Astrocyte (in vitro differentiated cells and primary cell): ENCODE measurements around the gene C1QTNF3. TPM values are rescaled to one million over a fixed set of nuclear protein-coding genes. Genes with fewer than 3 reads are reported as not detected.

Experiments
- DNase-seq: peaks from one replicate; pipeline ENCODE4 v3.0.0-alpha.2; 2010; ENCODE audit warnings: low read depth
- FAIRE-seq: peaks from 2 replicates; lab custom pipeline; 2011; peaks lifted over from hg19 to GRCh38; lab: Jason Lieb, UNC
- H2AFZ ChIP-seq: 2 replicates; pipeline ENCODE4 v1.6.0; 2012; ENCODE audit warnings: low read depth, low read length, inconsistent platforms
- H3K27ac ChIP-seq: 2 replicates; pipeline ENCODE4 v1.5.1; 2011; ENCODE audit warnings: low read depth, low read length, inconsistent platforms
- H3K27me3 ChIP-seq: 2 replicates; pipeline ENCODE4 v1.6.0; 2011; ENCODE audit warnings: low read length, inconsistent platforms; ENCODE audit not compliant: insufficient read depth
- H3K36me3 ChIP-seq: 2 replicates; pipeline ENCODE4 v1.5.1; 2011; ENCODE audit warnings: low read length, inconsistent platforms; ENCODE audit not compliant: insufficient read depth
- H3K4me1 ChIP-seq: 2 replicates; pipeline ENCODE4 v1.5.1; 2011; ENCODE audit warnings: low read length, inconsistent platforms; ENCODE audit not compliant: insufficient read depth
- H3K4me2 ChIP-seq: 2 replicates; pipeline ENCODE4 v1.6.0; 2012; ENCODE audit warnings: low read length, inconsistent platforms
- H3K4me3 ChIP-seq: 2 replicates; pipeline ENCODE4 v1.5.1; 2011; ENCODE audit warnings: low read depth, mild to moderate bottlenecking, low read length, inconsistent platforms; ENCODE audit not compliant: insufficient read depth
- H3K79me2 ChIP-seq: 2 replicates; pipeline ENCODE4 v1.6.0; 2012; ENCODE audit warnings: mild to moderate bottlenecking, low read length, inconsistent platforms; ENCODE audit not compliant: insufficient read depth
- H3K9ac ChIP-seq: 2 replicates; pipeline ENCODE4 v1.6.0; 2012; ENCODE audit warnings: mild to moderate bottlenecking, low read length, inconsistent platforms
- H3K9me3 ChIP-seq: 2 replicates; pipeline ENCODE4 v1.5.1; 2012; ENCODE audit warnings: low read depth, mild to moderate bottlenecking, low read length, inconsistent platforms; ENCODE audit not compliant: insufficient read depth
- H4K20me1 ChIP-seq: 2 replicates; pipeline ENCODE4 v1.6.0; 2012; ENCODE audit warnings: low read length, inconsistent platforms; ENCODE audit not compliant: insufficient read depth
- H3K27ac Mint-ChIP-seq: one replicate; pipeline ENCODE4 v1.8.0; 2021; ENCODE audit warnings: mild to moderate bottlenecking, mixed read lengths; ENCODE audit not compliant: unreplicated experiment
- H3K27me3 Mint-ChIP-seq: one replicate; pipeline ENCODE4 v1.8.0; 2021; ENCODE audit warnings: low read depth, mixed read lengths; ENCODE audit not compliant: unreplicated experiment
- H3K36me3 Mint-ChIP-seq: one replicate; pipeline ENCODE4 v1.8.0; 2021; ENCODE audit warnings: low read depth, mixed read lengths; ENCODE audit not compliant: unreplicated experiment
- H3K4me1 Mint-ChIP-seq: one replicate; pipeline ENCODE4 v1.8.0; 2021; ENCODE audit warnings: low read depth, mixed read lengths; ENCODE audit not compliant: unreplicated experiment
- H3K4me3 Mint-ChIP-seq: one replicate; pipeline ENCODE4 v1.8.0; 2021; ENCODE audit warnings: mild to moderate bottlenecking, moderate library complexity, mixed read lengths; ENCODE audit not compliant: unreplicated experiment
- H3K9me3 Mint-ChIP-seq: one replicate; pipeline ENCODE4 v1.8.0; 2021; ENCODE audit warnings: mild to moderate bottlenecking, mixed read lengths; ENCODE audit not compliant: unreplicated experiment
- CTCF ChIP-seq: IDR thresholded peaks from 2 replicates; pipeline ENCODE4 v1.5.1; 2011; ENCODE audit warnings: low read depth, mild to moderate bottlenecking, inconsistent platforms, low read length, moderate library complexity; ENCODE audit not compliant: insufficient read depth
- EZH2 ChIP-seq: IDR thresholded peaks from 2 replicates; pipeline ENCODE4 v1.6.1; 2012; ENCODE audit warnings: mild to moderate bottlenecking, low read length, inconsistent platforms; ENCODE audit not compliant: insufficient read depth
- total RNA-seq: library from RNA; stranded (reverse); gene quantifications from 2 replicates; pipeline ENCODE4 v1.2.1, GENCODE V29; 2021

The C1QTNF3 gene
- total RNA-seq, 1 donor from 2014 or later, result 0.95 TPM

DNA sequence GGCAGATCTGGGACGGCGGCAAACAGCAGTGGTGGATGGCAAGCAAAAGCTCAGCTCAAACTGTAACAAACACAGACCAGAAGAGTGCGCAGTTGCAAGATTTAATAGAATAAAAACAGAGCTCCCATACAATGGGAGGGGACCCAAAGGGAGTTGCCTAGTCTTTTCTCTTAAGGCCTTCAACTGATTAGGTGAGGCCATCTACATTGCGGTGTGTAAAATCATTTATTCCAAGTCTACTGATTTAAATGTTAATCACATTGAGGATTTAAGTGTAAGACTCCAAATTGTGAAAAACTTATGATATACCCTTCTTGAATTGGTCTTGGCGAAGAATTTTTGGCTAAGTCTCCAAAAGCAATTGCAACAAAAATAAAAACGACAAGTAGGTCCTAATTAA lies 21.6 kb upstream of the C1QTNF3 start:
- no peaks in the 10 kb centered on the region for H3K4me1 ChIP-seq
- no peaks in the 10 kb centered on the region for H3K27me3 Mint-ChIP-seq
- no peak overlapping the region for H3K9ac ChIP-seq
- no peak overlapping the region for H3K27ac ChIP-seq
- H3K27me3 ChIP-seq, result no peaks in the 10 kb centered on the region
- H3K9me3 ChIP-seq, result no peaks in the 10 kb centered on the region
- DNase-seq (no peak), FAIRE-seq (no peak)
- TF ChIP-seq EZH2 (no peak), CTCF (no peak)
- no peak overlapping the region for H3K27ac Mint-ChIP-seq
- no peaks in the 10 kb centered on the region for H3K4me1 Mint-ChIP-seq
- no peak overlapping the region for H3K4me2 ChIP-seq
- no peak overlapping the region for H3K4me3 ChIP-seq
- H2AFZ ChIP-seq, result no peak overlapping the region
- no peak overlapping the region for H3K4me3 Mint-ChIP-seq
- peaks cover 7% of the 10 kb centered on the region for H3K9me3 Mint-ChIP-seq
- H3K36me3 Mint-ChIP-seq, result peaks cover 7% of the 10 kb centered on the region
- no peaks in the 10 kb centered on the region for H3K79me2 ChIP-seq
- no peaks in the 10 kb centered on the region for H4K20me1 ChIP-seq
- H3K36me3 ChIP-seq, result no peaks in the 10 kb centered on the region

DNA sequence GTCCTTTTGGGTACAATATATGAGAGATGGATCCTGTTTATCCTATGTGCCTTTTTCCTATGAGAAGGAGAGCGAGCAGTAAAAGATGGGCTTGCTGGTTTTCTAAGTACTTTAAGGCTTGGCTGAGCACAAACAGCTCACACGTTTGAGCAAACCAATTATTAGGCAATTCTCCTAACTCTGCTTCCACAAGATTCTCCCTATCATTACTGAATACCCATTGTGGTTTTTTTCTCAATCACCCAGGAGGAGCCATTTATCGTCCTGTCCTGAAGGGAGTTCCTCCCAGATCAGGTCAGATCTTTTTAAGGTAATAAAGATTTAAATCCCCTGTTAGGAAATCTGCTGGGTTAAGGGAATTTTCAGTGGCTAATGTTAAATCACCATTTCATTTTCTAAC lies 19.4 kb upstream of the C1QTNF3 start:
- H3K9me3 Mint-ChIP-seq, result peaks cover 7% of the 10 kb centered on the region
- no peaks in the 10 kb centered on the region for H3K27me3 Mint-ChIP-seq
- Histone ChIP-seq H3K36me3 (no peaks in the 10 kb centered on the region), H3K4me1 (no peaks in the 10 kb centered on the region), H2AFZ (no peak overlapping the region), H4K20me1 (no peaks in the 10 kb centered on the region), H3K4me2 (no peak overlapping the region), H3K27me3 (no peaks in the 10 kb centered on the region), H3K4me3 (no peak overlapping the region), H3K9ac (no peak overlapping the region), H3K79me2 (no peaks in the 10 kb centered on the region), H3K27ac (no peak overlapping the region), H3K9me3 (no peaks in the 10 kb centered on the region)
- no peak for TF ChIP-seq EZH2
- TF ChIP-seq CTCF, result no peak
- H3K27ac Mint-ChIP-seq, result no peak overlapping the region
- no peaks in the 10 kb centered on the region for H3K4me1 Mint-ChIP-seq
- no peak overlapping the region for H3K4me3 Mint-ChIP-seq
- H3K36me3 Mint-ChIP-seq, result peaks cover 7% of the 10 kb centered on the region
- DNase-seq (no peak), FAIRE-seq (no peak)

- Mint-ChIP-seq H3K36me3 (peaks cover 5% of the 10 kb centered on the region), H3K4me3 (no peak overlapping the region), H3K4me1 (no peaks in the 10 kb centered on the region), H3K27me3 (no peaks in the 10 kb centered on the region), H3K27ac (no peak overlapping the region), H3K9me3 (peaks cover 7% of the 10 kb centered on the region)
- Histone ChIP-seq H3K36me3 (no peaks in the 10 kb centered on the region), H3K79me2 (no peaks in the 10 kb centered on the region), H4K20me1 (no peaks in the 10 kb centered on the region), H3K27ac (no peak overlapping the region), H3K27me3 (no peaks in the 10 kb centered on the region), H3K4me3 (no peak overlapping the region), H3K4me1 (no peaks in the 10 kb centered on the region), H2AFZ (no peak overlapping the region), H3K9ac (no peak overlapping the region), H3K4me2 (no peak overlapping the region), H3K9me3 (no peaks in the 10 kb centered on the region)
- TF ChIP-seq EZH2 (no peak), CTCF (no peak)
- DNase-seq (no peak), FAIRE-seq (no peak)
Observed at GRCh38 chr5:34061993-34062392, 19.0 kb upstream of the C1QTNF3 start.
